ENCODE data around the gene MRPS10. TPM values are rescaled to one million over a fixed set of nuclear protein-coding genes. Genes with fewer than 3 reads are reported as not detected.

MRPS10 gene
- total and polyA plus RNA-seq, 9 donors, result 26.9 to 37.8 (median 33.8) TPM

- H3K36me3 ChIP-seq (ENCODE audit: control insufficient read depth, insufficient read depth, low read length), result peaks cover 30% of the 10 kb centered on the region
- no peak overlapping the region for H3K4me3 ChIP-seq (ENCODE audit: low read length)
- no peak overlapping the region for H3K27ac ChIP-seq (ENCODE audit: low read length)
- no peaks in the 10 kb centered on the region for H3K9me3 ChIP-seq (replicated peaks; ENCODE audit: control insufficient read depth, low read depth, low read length)
- H3K27me3 ChIP-seq (ENCODE audit: control insufficient read depth, insufficient read depth, low read length), result no peaks in the 10 kb centered on the region
- WGBS (ENCODE audit: insufficient coverage), result 81% methylated on average over 31 of the region's 31 CpGs
- H3K4me1 ChIP-seq (ENCODE audit: control insufficient read depth, insufficient read depth, low read length), result peaks cover 21% of the 10 kb centered on the region
- DNase-seq, result no peak
Measured at GRCh38 chr6:42259286-42259685, 41.6 kb upstream of the MRPS10 start.

- no peak for DNase-seq
- H3K27ac ChIP-seq (ENCODE audit: low read length), result no peak overlapping the region
- no peaks in the 10 kb centered on the region for H3K9me3 ChIP-seq (replicated peaks; ENCODE audit: control insufficient read depth, low read depth, low read length)
- peaks cover 27% of the 10 kb centered on the region for H3K4me1 ChIP-seq (ENCODE audit: control insufficient read depth, insufficient read depth, low read length)
- peaks cover 30% of the 10 kb centered on the region for H3K36me3 ChIP-seq (ENCODE audit: control insufficient read depth, insufficient read depth, low read length)
- H3K27me3 ChIP-seq (ENCODE audit: control insufficient read depth, insufficient read depth, low read length), result no peaks in the 10 kb centered on the region
- 87% methylated on average over 3 of the region's 3 CpGs for WGBS (ENCODE audit: insufficient coverage)
- no peak overlapping the region for H3K4me3 ChIP-seq (ENCODE audit: low read length)
Measured at GRCh38 chr6:42257614-42258013, 40.0 kb upstream of the MRPS10 start.

- Histone ChIP-seq H3K4me1 (ENCODE audit: control insufficient read depth, insufficient read depth, low read length) (peaks cover 33% of the 10 kb centered on the region), H3K9me3 (replicated peaks; ENCODE audit: control insufficient read depth, low read depth, low read length) (no peaks in the 10 kb centered on the region), H3K4me3 (ENCODE audit: low read length) (no peak overlapping the region), H3K36me3 (ENCODE audit: control insufficient read depth, insufficient read depth, low read length) (peaks cover 30% of the 10 kb centered on the region), H3K27me3 (ENCODE audit: control insufficient read depth, insufficient read depth, low read length) (no peaks in the 10 kb centered on the region), H3K27ac (ENCODE audit: low read length) (no peak overlapping the region)
- DNase-seq, result no peak
- 82% methylated on average over 1 of the region's 3 CpGs for WGBS (ENCODE audit: insufficient coverage)
Measured at GRCh38 chr6:42257063-42257462, 39.4 kb upstream of the MRPS10 start.

- Histone ChIP-seq H3K36me3 (ENCODE audit: control insufficient read depth, insufficient read depth, low read length) (peaks cover 30% of the 10 kb centered on the region), H3K9me3 (replicated peaks; ENCODE audit: control insufficient read depth, low read depth, low read length) (no peaks in the 10 kb centered on the region), H3K27me3 (ENCODE audit: control insufficient read depth, insufficient read depth, low read length) (no peaks in the 10 kb centered on the region), H3K4me3 (ENCODE audit: low read length) (no peak overlapping the region), H3K4me1 (ENCODE audit: control insufficient read depth, insufficient read depth, low read length) (peaks cover 35% of the 10 kb centered on the region), H3K27ac (ENCODE audit: low read length) (no peak overlapping the region)
- WGBS (ENCODE audit: insufficient coverage), result 84% methylated on average over 3 of the region's 5 CpGs
- DNase-seq, result no peak
Measured at GRCh38 chr6:42255050-42255449, 37.4 kb upstream of the MRPS10 start.

- Histone ChIP-seq H3K27me3 (ENCODE audit: control insufficient read depth, insufficient read depth, low read length) (no peaks in the 10 kb centered on the region), H3K27ac (ENCODE audit: low read length) (no peak overlapping the region), H3K4me3 (ENCODE audit: low read length) (no peak overlapping the region), H3K4me1 (ENCODE audit: control insufficient read depth, insufficient read depth, low read length) (peaks cover 35% of the 10 kb centered on the region), H3K36me3 (ENCODE audit: control insufficient read depth, insufficient read depth, low read length) (peaks cover 32% of the 10 kb centered on the region), H3K9me3 (replicated peaks; ENCODE audit: control insufficient read depth, low read depth, low read length) (no peaks in the 10 kb centered on the region)
- DNase-seq, result no peak
- 91% methylated on average over 7 of the region's 9 CpGs for WGBS (ENCODE audit: insufficient coverage)
Measured at GRCh38 chr6:42254505-42254904, 36.8 kb upstream of the MRPS10 start.

- Histone ChIP-seq H3K36me3 (ENCODE audit: control insufficient read depth, insufficient read depth, low read length) (peaks cover 46% of the 10 kb centered on the region), H3K27me3 (ENCODE audit: control insufficient read depth, insufficient read depth, low read length) (no peaks in the 10 kb centered on the region), H3K4me1 (ENCODE audit: control insufficient read depth, insufficient read depth, low read length) (peaks cover 37% of the 10 kb centered on the region), H3K4me3 (ENCODE audit: low read length) (no peak overlapping the region), H3K27ac (ENCODE audit: low read length) (peak overlapping the region; percentile 90), H3K9me3 (replicated peaks; ENCODE audit: control insufficient read depth, low read depth, low read length) (no peaks in the 10 kb centered on the region)
- peak; percentile 92 for DNase-seq
- 35% methylated on average over 3 of the region's 9 CpGs for WGBS (ENCODE audit: insufficient coverage)
Measured at GRCh38 chr6:42251911-42252637, 34.4 kb upstream of the MRPS10 start.

GRCh38 chr6:42251500-42251899 lies 33.8 kb upstream of the MRPS10 start:
- no peak overlapping the region for H3K4me3 ChIP-seq (ENCODE audit: low read length)
- no peaks in the 10 kb centered on the region for H3K27me3 ChIP-seq (ENCODE audit: control insufficient read depth, insufficient read depth, low read length)
- H3K27ac ChIP-seq (ENCODE audit: low read length), result peak overlapping the region; percentile 90
- no peaks in the 10 kb centered on the region for H3K9me3 ChIP-seq (replicated peaks; ENCODE audit: control insufficient read depth, low read depth, low read length)
- DNase-seq, result no peak
- H3K4me1 ChIP-seq (ENCODE audit: control insufficient read depth, insufficient read depth, low read length), result peaks cover 37% of the 10 kb centered on the region
- WGBS (ENCODE audit: insufficient coverage), result no CpG with 5 or more reads among the region's 1 CpG
- H3K36me3 ChIP-seq (ENCODE audit: control insufficient read depth, insufficient read depth, low read length), result peaks cover 46% of the 10 kb centered on the region

- whole genome bisulfite sequencing (ENCODE audit: insufficient coverage), result 44% methylated on average over 6 of the region's 10 CpGs
- Histone ChIP-seq H3K4me3 (ENCODE audit: low read length) (no peak overlapping the region), H3K9me3 (replicated peaks; ENCODE audit: control insufficient read depth, low read depth, low read length) (no peaks in the 10 kb centered on the region), H3K27ac (ENCODE audit: low read length) (peak overlapping the region; percentile 25), H3K27me3 (ENCODE audit: control insufficient read depth, insufficient read depth, low read length) (no peaks in the 10 kb centered on the region), H3K36me3 (ENCODE audit: control insufficient read depth, insufficient read depth, low read length) (peaks cover 44% of the 10 kb centered on the region), H3K4me1 (ENCODE audit: control insufficient read depth, insufficient read depth, low read length) (peaks cover 37% of the 10 kb centered on the region)
- peak; percentile 53 for DNase-seq
Measured at GRCh38 chr6:42250274-42250931, 32.7 kb upstream of the MRPS10 start.

- Histone ChIP-seq H3K4me1 (ENCODE audit: control insufficient read depth, insufficient read depth, low read length) (peaks cover 37% of the 10 kb centered on the region), H3K9me3 (replicated peaks; ENCODE audit: control insufficient read depth, low read depth, low read length) (no peaks in the 10 kb centered on the region), H3K27ac (ENCODE audit: low read length) (peak overlapping the region; percentile 15), H3K4me3 (ENCODE audit: low read length) (no peak overlapping the region), H3K36me3 (ENCODE audit: control insufficient read depth, insufficient read depth, low read length) (peaks cover 40% of the 10 kb centered on the region), H3K27me3 (ENCODE audit: control insufficient read depth, insufficient read depth, low read length) (no peaks in the 10 kb centered on the region)
- peak; percentile 76 for DNase-seq
- 11% methylated on average over 1 of the region's 3 CpGs for WGBS (ENCODE audit: insufficient coverage)
Measured at GRCh38 chr6:42249279-42249678, 31.6 kb upstream of the MRPS10 start.

- WGBS (ENCODE audit: insufficient coverage), result 100% methylated on average over 11 of the region's 11 CpGs
- no peak for DNase-seq
- peaks cover 51% of the 10 kb centered on the region for H3K36me3 ChIP-seq (ENCODE audit: control insufficient read depth, insufficient read depth, low read length)
Measured at GRCh38 chr6:42243046-42243445, 25.4 kb upstream of the MRPS10 start.

More at GRCh38 chr6:42243046-42243445, 25.4 kb upstream of the MRPS10 start:
- Histone ChIP-seq H3K9me3 (replicated peaks; ENCODE audit: control insufficient read depth, low read depth, low read length) (no peaks in the 10 kb centered on the region), H3K4me1 (ENCODE audit: control insufficient read depth, insufficient read depth, low read length) (no peaks in the 10 kb centered on the region), H3K4me3 (ENCODE audit: low read length) (no peak overlapping the region), H3K27ac (ENCODE audit: low read length) (no peak overlapping the region), H3K27me3 (ENCODE audit: control insufficient read depth, insufficient read depth, low read length) (no peaks in the 10 kb centered on the region)
